ENCODE measurements around the gene CPT2.

CPT2 gene

GRCh38 chr1:53220171-53220961 is 23.7 kb downstream of the CPT2 start, which contains the start of gene CZIB:
TSS of gene CZIB (minus strand) at chr1:53220634. CDS start at chr1:53220575, 59 bp downstream.
- peak; percentile 55 to 80 for DNase-seq

GRCh38 chr1:53220962-53221286 is 24.3 kb downstream of the CPT2 start:
- no peak for DNase-seq

GRCh38 chr1:53237638-53238037 is 41.0 kb downstream of the CPT2 start:
- DNase-seq, result no peak

GRCh38 chr1:53238197-53239155 is 41.9 kb downstream of the CPT2 start, which contains the start of gene MAGOH:
TSS of gene MAGOH (minus strand) at chr1:53238518. CDS start at chr1:53238448, 70 bp downstream.
- DNase-seq, result peak; percentile 18 to 67

- DNase-seq, result no peak
Observed at GRCh38 chr1:53241828-53242227, 45.2 kb downstream of the CPT2 start.

- no peak for DNase-seq
Observed at GRCh38 chr1:53242381-53242780, 45.8 kb downstream of the CPT2 start.

- no peak for DNase-seq
Observed at GRCh38 chr1:53244141-53244540, 47.5 kb downstream of the CPT2 start.

GRCh38 chr1:53246261-53247134 is 49.9 kb downstream of the CPT2 start:
- no peak for DNase-seq

- no peak for DNase-seq
Observed at GRCh38 chr1:53249706-53250105, 53.1 kb downstream of the CPT2 start.

- no peak for DNase-seq
Observed at GRCh38 chr1:53250325-53250724, 53.7 kb downstream of the CPT2 start.

GRCh38 chr1:53254011-53254640 is 57.5 kb downstream of the CPT2 start:
- no peak for DNase-seq

GRCh38 chr1:53255031-53255430 is 58.4 kb downstream of the CPT2 start:
- DNase-seq, result no peak

- DNase-seq, result no peak
Observed at GRCh38 chr1:53256511-53257453, 60.2 kb downstream of the CPT2 start.

- no peak for DNase-seq
Observed at GRCh38 chr1:53257454-53258081, 60.9 kb downstream of the CPT2 start.

- no peak for DNase-seq
Observed at GRCh38 chr1:53258216-53258615, 61.6 kb downstream of the CPT2 start.

GRCh38 chr1:53259932-53260331 is 63.3 kb downstream of the CPT2 start:
- no peak for DNase-seq

GRCh38 chr1:53260631-53261247 is 64.1 kb downstream of the CPT2 start:
- no peak for DNase-seq

- no peak for DNase-seq
Observed at GRCh38 chr1:53262000-53262399, 65.4 kb downstream of the CPT2 start.

Measured in cerebellar nuclear complex (tissue), 1 donor.